IMR-90 (cell line): ENCODE results near the gene SLIT1. TPM values are rescaled to one million over a fixed set of nuclear protein-coding genes. Genes with fewer than 3 reads are reported as not detected.

Experiments used
- ATAC-seq: fragments of 200-7000 bp; cut with Tn5 transposase; 2 replicates; pipeline ENCODE4 v1.9.1; 2020; ENCODE audit warnings: low read depth, mild to moderate bottlenecking, moderate library complexity
- BruUV-seq: library from RNA; stranded (reverse); fragments of 400-500 nt; replicated peaks from 2 replicates; lab custom pipeline; 2021; lab: Mats Ljungman, UMichigan
- CTCF ChIA-PET: fragments of 300-600 bp; formaldehyde crosslinking; extraction: SDS; loops from one replicate; lab custom pipeline; 2021; ENCODE audit warnings: antibody characterized with exemption; lab: Yijun Ruan, JAX
- POLR2A ChIA-PET: fragments of 300-600 bp; sonication (Branson Sonifier 250); formaldehyde crosslinking; loops from one replicate; lab custom pipeline; 2022; ENCODE audit warnings: antibody characterized with exemption; ENCODE audit not compliant: unreplicated experiment; lab: Charles Lee
- DNase-seq: peaks from one replicate; pipeline ENCODE4 v3.0.0; 2013
- H2AFZ ChIP-seq: replicated peaks from 2 replicates; pipeline ENCODE3; 2013; ENCODE audit warnings: low read length, mild to moderate bottlenecking; ENCODE audit not compliant: poor library complexity
- H2AK5ac ChIP-seq: 2 replicates; pipeline ENCODE4 v1.6.1; 2013; ENCODE audit warnings: low read depth, low read length, inconsistent platforms
- H2AK9ac ChIP-seq: replicated peaks from 2 replicates; pipeline ENCODE3; 2013; ENCODE audit warnings: mild to moderate bottlenecking, low read depth, low read length, moderate library complexity; ENCODE audit not compliant: poor library complexity
- H2BK120ac ChIP-seq: 2 replicates; pipeline ENCODE4 v1.6.1; 2013; ENCODE audit warnings: low read depth, low read length, inconsistent platforms
- H2BK15ac ChIP-seq: 3 replicates; pipeline ENCODE4 v1.6.1; 2013; ENCODE audit warnings: low read depth, low read length, inconsistent platforms
- H2BK20ac ChIP-seq: 2 replicates; pipeline ENCODE4 v1.6.1; 2013; ENCODE audit warnings: low read depth, mild to moderate bottlenecking, inconsistent platforms, low read length, moderate library complexity
- H2BK5ac ChIP-seq: 2 replicates; pipeline ENCODE4 v1.6.1; 2013; ENCODE audit warnings: mild to moderate bottlenecking, low read depth, low read length, inconsistent platforms; ENCODE audit not compliant: poor library complexity, severe bottlenecking
- H3K14ac ChIP-seq: replicated peaks from 2 replicates; pipeline ENCODE4 v1.6.1; 2013; ENCODE audit warnings: low read depth, low read length, inconsistent platforms
- H3K18ac ChIP-seq: 2 replicates; pipeline ENCODE4 v1.6.1; 2013; ENCODE audit warnings: low read depth, low read length, control low read depth
- H3K23ac ChIP-seq: 2 replicates; pipeline ENCODE4 v1.6.1; 2013; ENCODE audit warnings: low read depth, low read length, inconsistent platforms
- H3K27ac ChIP-seq: 2 replicates; pipeline ENCODE4 v1.5.1; 2013; ENCODE audit warnings: mild to moderate bottlenecking, control low read depth, low read length; ENCODE audit not compliant: insufficient read depth
- H3K27me3 ChIP-seq: 2 replicates; pipeline ENCODE4 v1.6.1; 2013; ENCODE audit warnings: low read length; ENCODE audit not compliant: control insufficient read depth, insufficient read depth
- H3K36me3 ChIP-seq: 2 replicates; pipeline ENCODE4 v1.6.1; 2013; ENCODE audit warnings: low read length, mixed read lengths; ENCODE audit not compliant: control insufficient read depth, insufficient read depth
- H3K4ac ChIP-seq: 2 replicates; pipeline ENCODE4 v1.6.1; 2013; ENCODE audit warnings: low read depth, low read length, inconsistent platforms
- H3K4me1 ChIP-seq: 2 replicates; pipeline ENCODE4 v1.6.1; 2013; ENCODE audit warnings: low read length, mixed read lengths; ENCODE audit not compliant: control insufficient read depth, insufficient read depth
- H3K4me2 ChIP-seq: 2 replicates; pipeline ENCODE4 v1.6.1; 2013; ENCODE audit warnings: low read depth, mild to moderate bottlenecking, control low read depth, low read length, moderate library complexity
- H3K4me3 ChIP-seq: 2 replicates; pipeline ENCODE4 v1.5.1; 2013; ENCODE audit warnings: low read depth, mild to moderate bottlenecking, control low read depth, low read length, moderate library complexity; ENCODE audit not compliant: insufficient read depth
- H3K56ac ChIP-seq: 2 replicates; pipeline ENCODE4 v1.6.1; 2013; ENCODE audit warnings: low read length, inconsistent platforms; ENCODE audit not compliant: insufficient read depth; ENCODE audit errors: extremely low read depth
- H3K79me1 ChIP-seq, 2 experiments: 2 replicates each; pipeline ENCODE4 v1.6.1; 2013; ENCODE audit warnings: low read length in 2 of 2, inconsistent platforms in 1 of 2, low read depth in 1 of 2
- H3K9ac ChIP-seq: 2 replicates; pipeline ENCODE4 v1.6.1; 2013; ENCODE audit warnings: low read depth, low read length, control low read depth
- H3K9me1 ChIP-seq: 2 replicates; pipeline ENCODE4 v1.6.1; 2013; ENCODE audit warnings: low read length, inconsistent platforms; ENCODE audit not compliant: insufficient read depth
- H3K9me3 ChIP-seq: 2 replicates; pipeline ENCODE4 v1.6.1; 2013; ENCODE audit warnings: low read length; ENCODE audit not compliant: control insufficient read depth, insufficient read depth
- H4K20me1 ChIP-seq: 2 replicates; pipeline ENCODE4 v1.6.1; 2013; ENCODE audit warnings: low read length, inconsistent platforms; ENCODE audit not compliant: insufficient read depth
- H4K5ac ChIP-seq: 2 replicates; pipeline ENCODE4 v1.6.1; 2013; ENCODE audit warnings: mild to moderate bottlenecking, low read depth, low read length, control low read depth
- H4K8ac ChIP-seq, 2 experiments: 2 replicates each; pipeline ENCODE4 v1.6.1; 2013; ENCODE audit warnings: low read depth in 2 of 2, low read length in 2 of 2, control low read depth in 1 of 2, inconsistent platforms in 1 of 2
- H4K91ac ChIP-seq: 2 replicates; pipeline ENCODE4 v1.6.1; 2013; ENCODE audit warnings: low read depth, low read length, inconsistent platforms; ENCODE audit not compliant: insufficient read depth
- CTCF ChIP-seq: conservative IDR thresholded peaks from 2 replicates; pipeline ENCODE4 v1.5.1; 2012; ENCODE audit warnings: mild to moderate bottlenecking, low read depth, low read length, improper control_type of control experiment
- MXI1 ChIP-seq: IDR thresholded peaks from 2 replicates; pipeline ENCODE4 v1.6.1; 2012; ENCODE audit warnings: low read depth, mild to moderate bottlenecking, low read length, moderate library complexity, borderline replicate concordance
- POLR2A ChIP-seq: IDR thresholded peaks from 2 replicates; pipeline ENCODE4 v1.6.1; 2012; ENCODE audit warnings: mild to moderate bottlenecking, low read depth, low read length
- RAD21 ChIP-seq: IDR thresholded peaks from 2 replicates; pipeline ENCODE4 v1.6.1; 2012; ENCODE audit warnings: low read length, improper control_type of control experiment
- WGBS, 2 experiments: methylation state at CpG; one replicate each; pipeline versions ENCODE4 v1.1.5 to v1.1.7; 2013; ENCODE audit warnings: missing lambda C conversion rate in 2 of 2; ENCODE audit not compliant: insufficient read length in 1 of 2; ENCODE audit errors: extremely low coverage in 2 of 2; 5-methylcytosine and 5-hydroxymethylcytosine counted together
- dilution Hi-C: fragments of 300-500 bp; cut with HindIII; formaldehyde crosslinking; loops from one replicate; pipeline ENCODE4 v1.14.3; 2018; ENCODE audit warnings: low sequenced_read_pairs; ENCODE audit not compliant: unreplicated experiment
- in situ Hi-C: fragments of 300-500 bp; cut with MboI; formaldehyde crosslinking; loops from 3 replicates; pipeline ENCODE4 v1.14.3; 2019; ENCODE audit warnings: low sequenced_read_pairs, inconsistent platforms, mixed read lengths
- intact Hi-C: fragments of 100-400 bp; cut with micrococcal nuclease; formaldehyde crosslinking; loops from 2 replicates; pipeline ENCODE4 v1.10.0; 2022
- polyA plus RNA-seq, 3 experiments: library from polyadenylated mRNA; depleted of rRNA; stranded (reverse); fragments of >200 nt; gene quantifications; 2 replicates each; pipeline ENCODE4 v1.2.3, GENCODE V29; 2012; ENCODE audit warnings: low replicate concordance in 1 of 3
- total RNA-seq: library from RNA; depleted of rRNA; stranded (reverse); fragments of >200 nt; gene quantifications from 2 replicates; pipeline ENCODE4 v1.2.3, GENCODE V29; 2012
- TF ChIP-seq, protein P1 (sequence below): fragments of 150-350 bp; IDR thresholded peaks from 2 replicates; pipeline ENCODE4 v1.6.1; 2016; ENCODE audit warnings: low read depth, mild to moderate bottlenecking, low read length, moderate library complexity, borderline replicate concordance

Gene SLIT1
- total and polyA plus RNA-seq, 2 of the 4 experiments (the other 2 are of a cell fraction), result under 0.01 TPM

DNA sequence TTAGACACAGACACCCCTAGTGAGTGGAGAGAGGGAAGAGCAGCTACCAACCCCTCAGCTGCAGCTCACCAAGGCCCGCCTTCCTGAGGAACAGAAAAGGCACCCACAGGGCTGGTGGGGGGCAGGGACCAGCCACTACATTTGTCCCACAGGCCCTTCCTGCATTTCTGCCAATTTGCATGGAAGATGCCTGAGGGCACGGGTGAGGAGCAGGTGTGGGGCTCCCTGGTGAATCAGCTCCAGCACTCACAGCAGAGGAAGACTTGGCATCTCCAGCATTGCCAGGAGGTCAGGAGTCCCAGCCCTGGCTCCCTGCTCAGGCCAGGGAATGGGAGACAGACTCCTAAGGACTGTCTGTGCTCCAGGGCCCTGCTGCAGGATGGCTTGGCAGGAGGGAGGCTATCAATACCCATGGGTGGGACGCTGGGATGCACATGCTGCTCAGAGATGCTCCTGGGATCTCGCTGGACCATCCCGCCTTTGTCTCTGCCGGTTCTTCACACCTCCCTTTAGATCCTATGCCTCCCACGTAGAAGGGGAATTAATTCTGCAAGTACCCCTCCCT is 109.7 kb downstream of the SLIT1 start:
- no peaks in the 10 kb centered on the region for H3K9me3 ChIP-seq
- H2AFZ ChIP-seq, result no peak overlapping the region
- no peaks in the 10 kb centered on the region for H4K20me1 ChIP-seq
- H4K91ac ChIP-seq, result no peak overlapping the region
- ChIA-PET CTCF (no interaction called here), POLR2A (no interaction called here)
- H3K4me2 ChIP-seq, result no peak overlapping the region
- dilution Hi-C loops (no loop called here), in situ Hi-C loops (loop anchor here (10.0 kb wide), 2 partner anchors 129 to 279 kb away; no protein-coding TSS in a partner anchor), intact Hi-C loops (no loop called here)
- H2BK120ac ChIP-seq, result no peak overlapping the region
- no peak overlapping the region for H2BK20ac ChIP-seq
- H3K56ac ChIP-seq, result no peak overlapping the region
- ATAC-seq (no peak), DNase-seq (no peak)
- H2BK15ac ChIP-seq, result no peak overlapping the region
- H3K4ac ChIP-seq, result no peak overlapping the region
- no peak overlapping the region for H4K8ac ChIP-seq
- H3K36me3 ChIP-seq, result no peaks in the 10 kb centered on the region
- TF ChIP-seq POLR2A, result no peak
- no peak for TF ChIP-seq CTCF
- TF ChIP-seq MXI1, result no peak
- TF ChIP-seq, protein P1, sequence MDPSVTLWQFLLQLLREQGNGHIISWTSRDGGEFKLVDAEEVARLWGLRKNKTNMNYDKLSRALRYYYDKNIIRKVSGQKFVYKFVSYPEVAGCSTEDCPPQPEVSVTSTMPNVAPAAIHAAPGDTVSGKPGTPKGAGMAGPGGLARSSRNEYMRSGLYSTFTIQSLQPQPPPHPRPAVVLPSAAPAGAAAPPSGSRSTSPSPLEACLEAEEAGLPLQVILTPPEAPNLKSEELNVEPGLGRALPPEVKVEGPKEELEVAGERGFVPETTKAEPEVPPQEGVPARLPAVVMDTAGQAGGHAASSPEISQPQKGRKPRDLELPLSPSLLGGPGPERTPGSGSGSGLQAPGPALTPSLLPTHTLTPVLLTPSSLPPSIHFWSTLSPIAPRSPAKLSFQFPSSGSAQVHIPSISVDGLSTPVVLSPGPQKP, result no peak
- no peak for TF ChIP-seq RAD21
- no peak overlapping the region for H3K14ac ChIP-seq
- no peak overlapping the region for H2AK5ac ChIP-seq
- no peak overlapping the region for H3K18ac ChIP-seq
- H3K9ac ChIP-seq, result no peak overlapping the region
- peaks cover 61% of the 10 kb centered on the region for H3K27me3 ChIP-seq
- no TSS peak for BruUV-seq
- H3K4me1 ChIP-seq, result no peaks in the 10 kb centered on the region
- no peak overlapping the region for H2BK5ac ChIP-seq
- H2AK9ac ChIP-seq, result no peak overlapping the region
- H3K79me1 ChIP-seq, result no peaks in the 10 kb centered on the region
- H3K4me3 ChIP-seq, result no peak overlapping the region
- H3K27ac ChIP-seq, result no peak overlapping the region
- WGBS, 2 experiments, result no CpG with 5 or more reads among the region's 7 CpGs
- no peaks in the 10 kb centered on the region for H3K9me1 ChIP-seq
- no peak overlapping the region for H4K5ac ChIP-seq
- H3K23ac ChIP-seq, result no peak overlapping the region
